Body of pancreas (tissue), 4 donors: ENCODE data around the gene SOCS7. TPM values are rescaled to one million over a fixed set of nuclear protein-coding genes. Genes with fewer than 3 reads are reported as not detected.

Experiments
- ATAC-seq: fragments of 150-250 bp; one replicate; pipeline ENCODE4 v1.9.1; 2016
- DNase-seq, 4 donors: peaks; one replicate each; pipeline ENCODE4 v3.0.0-alpha.2; 2019
- H3K27ac ChIP-seq, 4 donors: fragments of 200-600 bp; sonication (generic); 1 replicate in 3 of 4; 2 replicates in 1 of 4; pipeline versions ENCODE4 v1.5.1 to v1.6.1; 2016 to 2019; ENCODE audit warnings: mild to moderate bottlenecking in 1 of 4, mixed read lengths in 1 of 4, moderate library complexity in 1 of 4
- H3K27me3 ChIP-seq, 2 donors: fragments of 200-600 bp; sonication (generic); one replicate each; pipeline ENCODE4 v1.6.0; 2016; ENCODE audit warnings: mild to moderate bottlenecking in 1 of 2
- H3K36me3 ChIP-seq, 2 donors: fragments of 200-600 bp; sonication (generic); replicated peaks in 1 of 2; 2 replicates each; pipeline ENCODE4 v1.5.1; 2016; ENCODE audit warnings: low read depth in 2 of 2; ENCODE audit not compliant: insufficient read depth in 1 of 2
- H3K4me1 ChIP-seq: fragments of 200-600 bp; sonication (generic); one replicate; pipeline ENCODE4 v1.6.0; 2016
- H3K4me3 ChIP-seq, 2 donors: fragments of 200-600 bp; sonication (generic); 1 replicate in 1 of 2; 2 replicates in 1 of 2; pipeline ENCODE4 v1.5.1; 2016 to 2019
- H3K9me3 ChIP-seq, 3 donors: fragments of 200-600 bp; sonication (generic); 1 replicate in 2 of 3; 2 replicates in 1 of 3; pipeline ENCODE4 v1.5.1; 2016
- CTCF ChIP-seq, 7 experiments: fragments of 450-650 bp in 4 of 7; fragments of 200-600 bp in 3 of 7; sonication (generic) in 3 of 7; IDR thresholded peaks; one replicate each; pipeline ENCODE4 v1.5.1; 2016 to 2019; ENCODE audit warnings: antibody characterized with exemption in 7 of 7
- POLR2A ChIP-seq, 3 donors: fragments of 450-650 bp; IDR thresholded peaks; one replicate each; pipeline ENCODE4 v1.6.1; 2016; ENCODE audit warnings: antibody characterized with exemption in 3 of 3, mild to moderate bottlenecking in 2 of 3
- WGBS, 2 donors: methylation state at CpG; one replicate each; pipeline ENCODE4 v1.1.5; 2017; 5-methylcytosine and 5-hydroxymethylcytosine counted together
- intact Hi-C: fragments of 100-400 bp; cut with DNase I; formaldehyde crosslinking; loops from one replicate; pipeline ENCODE4 v1.15.1; 2023
- total RNA-seq, 2 donors: library from RNA; depleted of rRNA; stranded (reverse); fragments of >200 nt; gene quantifications; one replicate each; pipeline ENCODE4 v1.1.0, GENCODE V29; 2016

The SOCS7 gene
- total RNA-seq, 2 donors from 2014 or later: 15.3 to 34.3 TPM

GRCh38 chr17:38425031-38425430, 73.4 kb downstream of the SOCS7 start:
- no peak for ATAC-seq
- H3K27ac ChIP-seq: no peak overlapping the region
- TF ChIP-seq CTCF (IDR thresholded peaks at IDR 0.05) (no peak), POLR2A (IDR thresholded peaks at IDR 0.05) (no peak)
- DNase-seq: no peak
- H3K4me1 ChIP-seq: peaks cover 18% of the 10 kb centered on the region
- 45 to 60% methylated on average over 13 of the region's 13 CpGs for WGBS, 2 donors
- no peaks in the 10 kb centered on the region for H3K27me3 ChIP-seq
- no peak overlapping the region for H3K4me3 ChIP-seq
- H3K9me3 ChIP-seq: no peaks in the 10 kb centered on the region
- no peaks in the 10 kb centered on the region for H3K36me3 ChIP-seq
- intact Hi-C loops: no loop called here

GRCh38 chr17:38425744-38426143, 74.1 kb downstream of the SOCS7 start:
- Histone ChIP-seq H3K27ac (no peak overlapping the region), H3K36me3 (no peaks in the 10 kb centered on the region), H3K9me3 (no peaks in the 10 kb centered on the region), H3K27me3 (no peaks in the 10 kb centered on the region), H3K4me1 (peaks cover 18% of the 10 kb centered on the region), H3K4me3 (no peak overlapping the region)
- 45 to 47% methylated on average over 8 to 9 of the region's 9 CpGs for WGBS, 2 donors
- no peak for DNase-seq
- intact Hi-C loops: no loop called here
- no peak for ATAC-seq
- no peak for TF ChIP-seq CTCF (IDR thresholded peaks at IDR 0.05)
- TF ChIP-seq POLR2A (IDR thresholded peaks at IDR 0.05): no peak

GRCh38 chr17:38426441-38426840, 74.8 kb downstream of the SOCS7 start:
- Histone ChIP-seq H3K9me3 (no peaks in the 10 kb centered on the region), H3K27ac (no peak overlapping the region), H3K4me3 (no peak overlapping the region), H3K27me3 (no peaks in the 10 kb centered on the region), H3K36me3 (no peaks in the 10 kb centered on the region), H3K4me1 (peaks cover 18% of the 10 kb centered on the region)
- no peak for DNase-seq
- ATAC-seq: no peak
- TF ChIP-seq CTCF (IDR thresholded peaks at IDR 0.05) (no peak), POLR2A (IDR thresholded peaks at IDR 0.05) (no peak)
- intact Hi-C loops: no loop called here

- Histone ChIP-seq H3K27ac (peak overlapping the region in 2 of 4 donors; percentile 31 to 83), H3K9me3 (no peaks in the 10 kb centered on the region), H3K36me3 (no peaks in the 10 kb centered on the region), H3K4me3 (peak overlapping the region in 1 of 2 donors; percentile 92), H3K4me1 (peaks cover 18% of the 10 kb centered on the region), H3K27me3 (no peaks in the 10 kb centered on the region)
- ATAC-seq: no peak
- no peak for DNase-seq
- intact Hi-C loops: no loop called here
- no peak for TF ChIP-seq CTCF (IDR thresholded peaks at IDR 0.05)
- no peak for TF ChIP-seq POLR2A (IDR thresholded peaks at IDR 0.05)
- WGBS, 2 donors: 56 to 68% methylated on average over 5 to 7 of the region's 7 CpGs
These were observed 75.7 kb downstream of the SOCS7 start for GRCh38 chr17:38427160-38427949.
